Loucy (cell line): ENCODE measurements around the gene SCNN1B.
"Not testable (repeated sequence)": the region's sequence is repeated elsewhere in the genome, so short reads cannot be mapped to it uniquely, and the experiment has no call there.

Experiments
- CTCF ChIP-seq: fragments of 200-600 bp; sonication (generic); conservative IDR thresholded peaks from 2 replicates; pipeline ENCODE4 v1.5.1; 2014; ENCODE audit warnings: mild to moderate bottlenecking, antibody characterized with exemption, low read length
- EZH2phosphoT487 ChIP-seq: fragments of 200-600 bp; IDR thresholded peaks from 2 replicates; pipeline ENCODE4 v1.6.1; 2018; ENCODE audit warnings: antibody characterized with exemption, mild to moderate bottlenecking, moderate library complexity, borderline replicate concordance

GRCh38 chr16:23299815-23300214, 2.3 kb upstream of the SCNN1B start:
- TF ChIP-seq CTCF, EZH2phosphoT487: not testable (repeated sequence)
